Measurements from ENCODE around the gene SH3RF1.

Gene SH3RF1

GRCh38 chr4:169225812-169226211 lies 44.9 kb downstream of the SH3RF1 start:
- H3K4me3 ChIP-seq (IDR thresholded peaks at IDR 0.05; ENCODE audit: insufficient read depth, low read depth, low read length) = no peak overlapping the region
- no peak overlapping the region for H3K27ac ChIP-seq
- H3K79me2 ChIP-seq (ENCODE audit: insufficient read depth, low read depth) = no peaks in the 10 kb centered on the region
- no peaks in the 10 kb centered on the region for H3K36me3 ChIP-seq (ENCODE audit: insufficient read depth)
- H3K4me1 ChIP-seq (ENCODE audit: low read depth, poor library complexity, severe bottlenecking) = no peaks in the 10 kb centered on the region
- H3K4me2 ChIP-seq = no peak overlapping the region
- TF ChIP-seq, protein P1, sequence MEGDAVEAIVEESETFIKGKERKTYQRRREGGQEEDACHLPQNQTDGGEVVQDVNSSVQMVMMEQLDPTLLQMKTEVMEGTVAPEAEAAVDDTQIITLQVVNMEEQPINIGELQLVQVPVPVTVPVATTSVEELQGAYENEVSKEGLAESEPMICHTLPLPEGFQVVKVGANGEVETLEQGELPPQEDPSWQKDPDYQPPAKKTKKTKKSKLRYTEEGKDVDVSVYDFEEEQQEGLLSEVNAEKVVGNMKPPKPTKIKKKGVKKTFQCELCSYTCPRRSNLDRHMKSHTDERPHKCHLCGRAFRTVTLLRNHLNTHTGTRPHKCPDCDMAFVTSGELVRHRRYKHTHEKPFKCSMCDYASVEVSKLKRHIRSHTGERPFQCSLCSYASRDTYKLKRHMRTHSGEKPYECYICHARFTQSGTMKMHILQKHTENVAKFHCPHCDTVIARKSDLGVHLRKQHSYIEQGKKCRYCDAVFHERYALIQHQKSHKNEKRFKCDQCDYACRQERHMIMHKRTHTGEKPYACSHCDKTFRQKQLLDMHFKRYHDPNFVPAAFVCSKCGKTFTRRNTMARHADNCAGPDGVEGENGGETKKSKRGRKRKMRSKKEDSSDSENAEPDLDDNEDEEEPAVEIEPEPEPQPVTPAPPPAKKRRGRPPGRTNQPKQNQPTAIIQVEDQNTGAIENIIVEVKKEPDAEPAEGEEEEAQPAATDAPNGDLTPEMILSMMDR (conservative IDR thresholded peaks at IDR 0.05; ENCODE audit: low read depth, low read length) = no peak
- H3K9ac ChIP-seq = no peak overlapping the region
- no peaks in the 10 kb centered on the region for H4K20me1 ChIP-seq (ENCODE audit: insufficient read depth)
- no peaks in the 10 kb centered on the region for H3K27me3 ChIP-seq (ENCODE audit: insufficient read depth, low read depth)
- H2AFZ ChIP-seq (ENCODE audit: low read depth) = no peak overlapping the region

- Histone ChIP-seq H3K4me2 (no peak overlapping the region), H3K36me3 (ENCODE audit: insufficient read depth) (no peaks in the 10 kb centered on the region), H2AFZ (ENCODE audit: low read depth) (no peak overlapping the region), H3K9ac (no peak overlapping the region), H4K20me1 (ENCODE audit: insufficient read depth) (no peaks in the 10 kb centered on the region), H3K4me1 (ENCODE audit: low read depth, poor library complexity, severe bottlenecking) (no peaks in the 10 kb centered on the region), H3K79me2 (ENCODE audit: insufficient read depth, low read depth) (no peaks in the 10 kb centered on the region), H3K27me3 (ENCODE audit: insufficient read depth, low read depth) (no peaks in the 10 kb centered on the region), H3K4me3 (IDR thresholded peaks at IDR 0.05; ENCODE audit: insufficient read depth, low read depth, low read length) (no peak overlapping the region), H3K27ac (no peak overlapping the region)
- TF ChIP-seq, protein P1 (conservative IDR thresholded peaks at IDR 0.05; ENCODE audit: low read depth, low read length) = no peak
Measured at GRCh38 chr4:169225058-169225751, 45.6 kb downstream of the SH3RF1 start.

DNA sequence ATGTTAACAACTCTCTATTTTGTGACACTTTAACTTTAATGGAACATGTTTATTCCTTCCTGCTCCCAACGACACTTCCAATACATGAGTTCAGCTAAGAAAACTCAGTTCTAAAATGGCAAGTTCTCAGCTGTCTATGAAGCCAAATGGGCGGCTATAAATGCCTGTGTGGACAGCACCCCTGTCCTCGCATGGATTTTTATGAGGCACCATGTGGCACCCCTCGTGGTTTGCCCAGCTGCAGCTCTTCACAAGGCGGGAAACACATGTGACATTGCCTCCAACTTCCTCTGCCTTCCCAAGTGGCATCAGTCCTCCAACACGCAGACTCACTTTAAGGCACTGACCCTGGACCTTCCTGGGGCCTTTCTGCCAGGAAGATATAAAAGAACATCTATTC lies 48.0 kb downstream of the SH3RF1 start:
- Histone ChIP-seq H3K27ac (no peak overlapping the region), H3K4me1 (ENCODE audit: low read depth, poor library complexity, severe bottlenecking) (no peaks in the 10 kb centered on the region), H3K4me2 (no peak overlapping the region), H4K20me1 (ENCODE audit: insufficient read depth) (no peaks in the 10 kb centered on the region), H3K36me3 (ENCODE audit: insufficient read depth) (no peaks in the 10 kb centered on the region), H3K4me3 (IDR thresholded peaks at IDR 0.05; ENCODE audit: insufficient read depth, low read depth, low read length) (no peak overlapping the region), H3K27me3 (ENCODE audit: insufficient read depth, low read depth) (no peaks in the 10 kb centered on the region), H3K9ac (no peak overlapping the region), H3K79me2 (ENCODE audit: insufficient read depth, low read depth) (no peaks in the 10 kb centered on the region), H2AFZ (ENCODE audit: low read depth) (no peak overlapping the region)
- TF ChIP-seq, protein P1 (conservative IDR thresholded peaks at IDR 0.05; ENCODE audit: low read depth, low read length) = no peak

- H3K36me3 ChIP-seq (ENCODE audit: insufficient read depth) = no peaks in the 10 kb centered on the region
- TF ChIP-seq, protein P1 (conservative IDR thresholded peaks at IDR 0.05; ENCODE audit: low read depth, low read length) = no peak
- no peak overlapping the region for H3K4me3 ChIP-seq (IDR thresholded peaks at IDR 0.05; ENCODE audit: insufficient read depth, low read depth, low read length)
- H3K79me2 ChIP-seq (ENCODE audit: insufficient read depth, low read depth) = no peaks in the 10 kb centered on the region
- H3K27me3 ChIP-seq (ENCODE audit: insufficient read depth, low read depth) = no peaks in the 10 kb centered on the region
- no peak overlapping the region for H2AFZ ChIP-seq (ENCODE audit: low read depth)
- no peak overlapping the region for H3K4me2 ChIP-seq
- no peak overlapping the region for H3K27ac ChIP-seq
- H3K9ac ChIP-seq = no peak overlapping the region
- H4K20me1 ChIP-seq (ENCODE audit: insufficient read depth) = no peaks in the 10 kb centered on the region
- no peaks in the 10 kb centered on the region for H3K4me1 ChIP-seq (ENCODE audit: low read depth, poor library complexity, severe bottlenecking)
Measured at GRCh38 chr4:169221662-169222061, 49.1 kb downstream of the SH3RF1 start.
